ENCODE measurements around the gene NBPF1. TPM values are rescaled to one million over a fixed set of nuclear protein-coding genes. Genes with fewer than 3 reads are reported as not detected.
"Not testable (repeated sequence)": the region's sequence is repeated elsewhere in the genome, so short reads cannot be mapped to it uniquely, and the experiment has no call there.

Gene NBPF1
- total and polyA plus RNA-seq, 9 of the 15 experiments (the other 6 are each of a cell fraction or from before 2014, with no cell fraction given): 5.2 to 42.6 (median 24.1) TPM

DNA sequence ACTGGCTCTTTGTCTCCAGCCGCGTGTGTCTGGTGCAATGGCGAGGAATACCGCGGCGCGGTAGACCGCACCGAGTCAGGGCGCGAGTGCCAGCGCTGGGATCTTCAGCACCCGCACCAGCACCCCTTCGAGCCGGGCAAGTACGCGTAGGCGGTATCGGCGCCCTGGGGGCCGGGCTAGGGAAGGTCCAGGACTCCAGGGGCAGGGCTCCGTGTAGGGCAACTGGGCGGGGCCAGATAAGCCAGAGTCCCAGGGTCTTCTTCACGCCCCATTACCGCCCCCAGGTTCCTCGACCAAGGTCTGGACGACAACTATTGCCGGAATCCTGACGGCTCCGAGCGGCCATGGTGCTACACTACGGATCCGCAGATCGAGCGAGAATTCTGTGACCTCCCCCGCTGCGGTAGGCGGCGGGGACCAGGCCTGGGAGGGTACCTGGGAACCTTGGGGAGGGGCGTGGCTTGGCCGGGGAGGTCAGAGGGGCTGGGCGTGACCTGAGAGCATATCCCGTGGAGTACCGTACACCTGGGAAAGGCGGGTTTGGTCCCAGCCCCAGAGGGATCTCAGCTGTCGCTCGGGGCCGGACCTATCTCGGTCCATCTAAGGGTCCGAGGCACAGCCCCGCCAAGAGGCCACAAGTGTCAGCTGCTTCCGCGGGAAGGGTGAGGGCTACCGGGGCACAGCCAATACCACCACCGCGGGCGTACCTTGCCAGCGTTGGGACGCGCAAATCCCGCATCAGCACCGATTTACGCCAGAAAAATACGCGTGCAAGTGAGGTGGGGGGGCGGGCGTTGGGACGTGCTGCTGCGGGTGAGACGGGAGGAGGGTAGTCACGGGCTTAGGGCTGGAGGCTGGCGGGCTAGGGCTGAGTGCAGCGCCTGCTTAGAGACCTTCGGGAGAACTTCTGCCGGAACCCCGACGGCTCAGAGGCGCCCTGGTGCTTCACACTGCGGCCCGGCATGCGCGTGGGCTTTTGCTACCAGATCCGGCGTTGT is 34.1 kb upstream of the NBPF1 start:
- CTCF ChIA-PET (ENCODE audit: low intra/inter-chr PET ratio): not testable (repeated sequence)

DNA sequence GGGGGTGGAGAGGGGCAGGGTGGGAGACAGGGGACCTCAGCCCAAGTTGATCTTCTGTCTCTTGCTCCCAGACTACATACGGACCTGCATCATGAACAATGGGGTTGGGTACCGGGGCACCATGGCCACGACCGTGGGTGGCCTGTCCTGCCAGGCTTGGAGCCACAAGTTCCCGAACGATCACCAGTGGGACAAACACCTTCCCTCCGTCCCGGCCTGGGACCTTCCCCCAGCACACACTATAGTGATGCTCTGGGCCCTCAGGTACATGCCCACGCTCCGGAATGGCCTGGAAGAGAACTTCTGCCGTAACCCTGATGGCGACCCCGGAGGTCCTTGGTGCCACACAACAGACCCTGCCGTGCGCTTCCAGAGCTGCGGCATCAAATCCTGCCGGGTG is 33.4 kb upstream of the NBPF1 start:
- H3K27ac ChIP-seq (ENCODE audit: extremely low read depth, low read depth, low read length): not testable (repeated sequence)

More for the DNA sequence above, 34.1 kb upstream of the NBPF1 start:
- Histone ChIP-seq H3K4me1 (replicated peaks in 1 of 2; ENCODE audit: control insufficient read depth in 2 of 2, insufficient read depth in 2 of 2, low read length in 2 of 2) (peaks cover 19 to 40% of the 10 kb centered on the region in 2 experiments), H3K79me2 (ENCODE audit: control insufficient read depth, insufficient read depth, low read length) (peaks cover 24% of the 10 kb centered on the region)
- H3K9ac ChIP-seq (ENCODE audit: insufficient read depth in 1 of 2, low read depth in 2 of 2, low read length in 2 of 2); ATAC-seq; H3K27me3 ChIP-seq (ENCODE audit: control insufficient read depth in 2 of 2, insufficient read depth in 2 of 2, low read length in 2 of 2); in situ Hi-C loops (cut with MboI); H3K36me3 ChIP-seq (ENCODE audit: control insufficient read depth, insufficient read depth, low read length); H3K9me1 ChIP-seq (ENCODE audit: control insufficient read depth, insufficient read depth, low read length); H3K4me2 ChIP-seq (ENCODE audit: insufficient read depth, low read length); H3K27ac ChIP-seq (ENCODE audit: extremely low read depth, low read depth, low read length); POLR2A ChIA-PET; H3K4me3 ChIP-seq; H2AFZ ChIP-seq (ENCODE audit: low read depth, low read length); H4K20me1 ChIP-seq (replicated peaks; ENCODE audit: control insufficient read depth, insufficient read depth, low read length); FAIRE-seq; H3K9me3 ChIP-seq (replicated peaks; ENCODE audit: control insufficient read depth, insufficient read depth, low read depth, low read length); DNase-seq (ENCODE audit: extremely low read depth in 1 of 4, low spot score in 3 of 4); intact Hi-C loops (cut with micrococcal nuclease); BruUV-seq (replicated peaks): not testable (repeated sequence)
- TF ChIP-seq, protein P1, sequence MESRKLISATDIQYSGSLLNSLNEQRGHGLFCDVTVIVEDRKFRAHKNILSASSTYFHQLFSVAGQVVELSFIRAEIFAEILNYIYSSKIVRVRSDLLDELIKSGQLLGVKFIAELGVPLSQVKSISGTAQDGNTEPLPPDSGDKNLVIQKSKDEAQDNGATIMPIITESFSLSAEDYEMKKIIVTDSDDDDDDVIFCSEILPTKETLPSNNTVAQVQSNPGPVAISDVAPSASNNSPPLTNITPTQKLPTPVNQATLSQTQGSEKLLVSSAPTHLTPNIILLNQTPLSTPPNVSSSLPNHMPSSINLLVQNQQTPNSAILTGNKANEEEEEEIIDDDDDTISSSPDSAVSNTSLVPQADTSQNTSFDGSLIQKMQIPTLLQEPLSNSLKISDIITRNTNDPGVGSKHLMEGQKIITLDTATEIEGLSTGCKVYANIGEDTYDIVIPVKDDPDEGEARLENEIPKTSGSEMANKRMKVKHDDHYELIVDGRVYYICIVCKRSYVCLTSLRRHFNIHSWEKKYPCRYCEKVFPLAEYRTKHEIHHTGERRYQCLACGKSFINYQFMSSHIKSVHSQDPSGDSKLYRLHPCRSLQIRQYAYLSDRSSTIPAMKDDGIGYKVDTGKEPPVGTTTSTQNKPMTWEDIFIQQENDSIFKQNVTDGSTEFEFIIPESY (CRISPR knock-in tag; IDR thresholded peaks at IDR 0.05): peak; percentile 55
- WGBS (ENCODE audit: insufficient coverage, low coverage, missing lambda C conversion rate): 95% methylated on average over 41 of the region's 84 CpGs

DNA sequence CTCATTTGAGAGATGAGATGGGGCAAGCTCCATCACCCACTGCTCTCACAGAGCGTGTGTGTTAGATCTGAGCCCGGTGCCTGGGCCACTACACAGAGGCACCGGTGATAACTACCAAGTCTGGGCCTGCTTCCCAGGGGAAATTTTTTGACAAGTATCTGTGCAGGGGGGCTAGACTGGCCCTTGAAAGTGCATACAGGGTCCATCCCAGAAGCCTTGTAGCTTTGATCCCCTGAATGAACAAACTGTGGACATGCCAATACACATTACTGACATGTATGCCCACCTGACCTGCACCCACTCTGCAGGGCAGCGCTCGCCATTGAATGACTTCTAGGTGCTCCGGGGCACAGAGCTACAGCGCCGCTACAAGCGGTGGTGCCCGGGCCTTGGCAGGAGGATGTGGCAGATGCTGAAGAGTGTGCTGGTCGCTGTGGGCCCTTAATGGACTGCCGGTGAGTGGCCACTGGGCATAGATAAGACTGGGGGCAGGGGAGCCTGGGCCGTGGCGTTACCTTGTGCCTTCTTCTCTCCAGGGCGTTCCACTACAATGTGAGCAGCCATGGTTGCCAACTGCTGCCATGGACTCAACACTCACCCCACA is 32.8 kb upstream of the NBPF1 start:
- Histone ChIP-seq H3K79me2 (ENCODE audit: control insufficient read depth, insufficient read depth, low read length) (peaks cover 37% of the 10 kb centered on the region), H3K4me1 (replicated peaks in 1 of 2; ENCODE audit: control insufficient read depth in 2 of 2, insufficient read depth in 2 of 2, low read length in 2 of 2) (peaks cover 20 to 47% of the 10 kb centered on the region in 2 experiments), H3K36me3 (ENCODE audit: control insufficient read depth, insufficient read depth, low read length) (peaks cover 21% of the 10 kb centered on the region)
- H2AFZ ChIP-seq (ENCODE audit: low read depth, low read length); FAIRE-seq; H3K4me3 ChIP-seq; BruUV-seq (replicated peaks); H4K20me1 ChIP-seq (replicated peaks; ENCODE audit: control insufficient read depth, insufficient read depth, low read length); H3K4me2 ChIP-seq (ENCODE audit: insufficient read depth, low read length); ATAC-seq; H3K27me3 ChIP-seq (ENCODE audit: control insufficient read depth in 2 of 2, insufficient read depth in 2 of 2, low read length in 2 of 2); H3K27ac ChIP-seq (ENCODE audit: extremely low read depth, low read depth, low read length); CTCF ChIA-PET (ENCODE audit: low intra/inter-chr PET ratio); H3K9me3 ChIP-seq (replicated peaks; ENCODE audit: control insufficient read depth, insufficient read depth, low read depth, low read length); H3K9me1 ChIP-seq (ENCODE audit: control insufficient read depth, insufficient read depth, low read length); intact Hi-C loops (cut with micrococcal nuclease); H3K9ac ChIP-seq (ENCODE audit: insufficient read depth in 1 of 2, low read depth in 2 of 2, low read length in 2 of 2); DNase-seq (ENCODE audit: extremely low read depth in 1 of 4, low spot score in 3 of 4); in situ Hi-C loops (cut with MboI): not testable (repeated sequence)
- POLR2A ChIA-PET: interaction anchor here (1.1 kb wide), 1 partner anchor 25 kb away, joined by 3 read pairs; no protein-coding TSS in a partner anchor
- WGBS (ENCODE audit: insufficient coverage, low coverage, missing lambda C conversion rate): 88% methylated on average over 15 of the region's 15 CpGs

More for the DNA sequence above, 33.4 kb upstream of the NBPF1 start:
- in situ Hi-C loops (cut with MboI); CTCF ChIA-PET (ENCODE audit: low intra/inter-chr PET ratio); H3K9me1 ChIP-seq (ENCODE audit: control insufficient read depth, insufficient read depth, low read length); ATAC-seq; FAIRE-seq; POLR2A ChIA-PET; H3K4me2 ChIP-seq (ENCODE audit: insufficient read depth, low read length); H3K27me3 ChIP-seq (ENCODE audit: control insufficient read depth in 2 of 2, insufficient read depth in 2 of 2, low read length in 2 of 2); H3K9ac ChIP-seq (ENCODE audit: insufficient read depth in 1 of 2, low read depth in 2 of 2, low read length in 2 of 2); BruUV-seq (replicated peaks); H4K20me1 ChIP-seq (replicated peaks; ENCODE audit: control insufficient read depth, insufficient read depth, low read length); H3K4me3 ChIP-seq; intact Hi-C loops (cut with micrococcal nuclease); DNase-seq (ENCODE audit: extremely low read depth in 1 of 4, low spot score in 3 of 4); H2AFZ ChIP-seq (ENCODE audit: low read depth, low read length); H3K9me3 ChIP-seq (replicated peaks; ENCODE audit: control insufficient read depth, insufficient read depth, low read depth, low read length): not testable (repeated sequence)
- Histone ChIP-seq H3K79me2 (ENCODE audit: control insufficient read depth, insufficient read depth, low read length) (peaks cover 31% of the 10 kb centered on the region), H3K4me1 (replicated peaks in 1 of 2; ENCODE audit: control insufficient read depth in 2 of 2, insufficient read depth in 2 of 2, low read length in 2 of 2) (peaks cover 20 to 47% of the 10 kb centered on the region in 2 experiments), H3K36me3 (ENCODE audit: control insufficient read depth, insufficient read depth, low read length) (peaks cover 15% of the 10 kb centered on the region; the same call in 2 of the 3 replicates)
- 94% methylated on average over 6 of the region's 17 CpGs for WGBS (ENCODE audit: insufficient coverage, low coverage, missing lambda C conversion rate)
